Activated T-cell treated with anti-CD3 and anti-CD28 coated beads for 4 hours (primary cell): ENCODE measurements around the gene TRAK1.

ENCODE experiments used
- DNase-seq: peaks from one replicate; pipeline ENCODE4 v3.0.0-alpha.2; 2020

Gene TRAK1

GRCh38 chr3:42127226-42127625, 36.1 kb downstream of the TRAK1 start:
- DNase-seq = no peak

- DNase-seq = no peak
Measured at GRCh38 chr3:42128526-42128925, 37.4 kb downstream of the TRAK1 start.

- no peak for DNase-seq
Measured at GRCh38 chr3:42129014-42129953, 38.1 kb downstream of the TRAK1 start.

GRCh38 chr3:42130007-42130328, 38.8 kb downstream of the TRAK1 start:
- DNase-seq = no peak

- DNase-seq = no peak
Measured at GRCh38 chr3:42130329-42131070, 39.3 kb downstream of the TRAK1 start.

- no peak for DNase-seq
Measured at GRCh38 chr3:42133500-42134298, 42.5 kb downstream of the TRAK1 start.

- no peak for DNase-seq
Measured at GRCh38 chr3:42134867-42135464, 43.8 kb downstream of the TRAK1 start.

- no peak for DNase-seq
Measured at GRCh38 chr3:42139621-42140453, 48.7 kb downstream of the TRAK1 start.

- DNase-seq = no peak
Measured at GRCh38 chr3:42140665-42141203, 49.6 kb downstream of the TRAK1 start.

GRCh38 chr3:42143440-42143839, 52.3 kb downstream of the TRAK1 start:
- DNase-seq = no peak

- DNase-seq = no peak
Measured at GRCh38 chr3:42144209-42144608, 53.1 kb downstream of the TRAK1 start.

- DNase-seq = no peak
Measured at GRCh38 chr3:42148086-42148848, 57.1 kb downstream of the TRAK1 start.

- DNase-seq = no peak
Measured at GRCh38 chr3:42148982-42149432, 57.9 kb downstream of the TRAK1 start.

- no peak for DNase-seq
Measured at GRCh38 chr3:42149532-42149931, 58.4 kb downstream of the TRAK1 start.

- DNase-seq = no peak
Measured at GRCh38 chr3:42149975-42150374, 58.8 kb downstream of the TRAK1 start.

- DNase-seq = no peak
Measured at GRCh38 chr3:42151596-42152168, 60.5 kb downstream of the TRAK1 start.

- no peak for DNase-seq
Measured at GRCh38 chr3:42152193-42152592, 61.0 kb downstream of the TRAK1 start.

- DNase-seq = no peak
Measured at GRCh38 chr3:42153039-42153438, 61.9 kb downstream of the TRAK1 start.

GRCh38 chr3:42157540-42158538, 66.7 kb downstream of the TRAK1 start:
- no peak for DNase-seq
